ENCODE measurements around the gene RANGAP1.

RANGAP1 gene

GRCh38 chr22:41280854-41281253 is 5.1 kb downstream of the RANGAP1 start:
- no peak overlapping the region for H2AFZ ChIP-seq (ENCODE audit: low read depth)
- H3K4me1 ChIP-seq (ENCODE audit: low read depth, poor library complexity, severe bottlenecking), result peaks cover 9% of the 10 kb centered on the region
- H3K9ac ChIP-seq, result no peak overlapping the region
- H3K36me3 ChIP-seq (ENCODE audit: insufficient read depth), result peaks cover 16% of the 10 kb centered on the region
- TF ChIP-seq CTCF (conservative IDR thresholded peaks at IDR 0.05; ENCODE audit: low read depth, low read length), result no peak
- no peak overlapping the region for H3K27ac ChIP-seq
- no peaks in the 10 kb centered on the region for H3K27me3 ChIP-seq (ENCODE audit: insufficient read depth, low read depth)
- H4K20me1 ChIP-seq (ENCODE audit: insufficient read depth), result no peaks in the 10 kb centered on the region
- H3K4me3 ChIP-seq (IDR thresholded peaks at IDR 0.05; ENCODE audit: insufficient read depth, low read depth, low read length), result no peak overlapping the region
- no peak overlapping the region for H3K4me2 ChIP-seq
- peaks cover 45% of the 10 kb centered on the region for H3K79me2 ChIP-seq (ENCODE audit: insufficient read depth, low read depth)

- Histone ChIP-seq H3K36me3 (ENCODE audit: insufficient read depth) (peaks cover 16% of the 10 kb centered on the region), H3K27me3 (ENCODE audit: insufficient read depth, low read depth) (no peaks in the 10 kb centered on the region), H3K9ac (no peak overlapping the region), H3K4me2 (no peak overlapping the region), H3K4me3 (IDR thresholded peaks at IDR 0.05; ENCODE audit: insufficient read depth, low read depth, low read length) (no peak overlapping the region), H2AFZ (ENCODE audit: low read depth) (no peak overlapping the region), H3K79me2 (ENCODE audit: insufficient read depth, low read depth) (peaks cover 38% of the 10 kb centered on the region), H3K27ac (no peak overlapping the region), H3K4me1 (ENCODE audit: low read depth, poor library complexity, severe bottlenecking) (peaks cover 9% of the 10 kb centered on the region), H4K20me1 (ENCODE audit: insufficient read depth) (no peaks in the 10 kb centered on the region)
- no peak for TF ChIP-seq CTCF (conservative IDR thresholded peaks at IDR 0.05; ENCODE audit: low read depth, low read length)
Observed at GRCh38 chr22:41280065-41280464, 5.9 kb downstream of the RANGAP1 start.

GRCh38 chr22:41274856-41275255 is 11.1 kb downstream of the RANGAP1 start:
- H3K27me3 ChIP-seq (ENCODE audit: insufficient read depth, low read depth), result no peaks in the 10 kb centered on the region
- no peak for TF ChIP-seq CTCF (conservative IDR thresholded peaks at IDR 0.05; ENCODE audit: low read depth, low read length)
- no peak overlapping the region for H3K4me2 ChIP-seq
- peaks cover 7% of the 10 kb centered on the region for H3K36me3 ChIP-seq (ENCODE audit: insufficient read depth)
- no peak overlapping the region for H3K27ac ChIP-seq
- H3K4me1 ChIP-seq (ENCODE audit: low read depth, poor library complexity, severe bottlenecking), result no peaks in the 10 kb centered on the region
- H3K9ac ChIP-seq, result no peak overlapping the region
- H4K20me1 ChIP-seq (ENCODE audit: insufficient read depth), result no peaks in the 10 kb centered on the region
- H2AFZ ChIP-seq (ENCODE audit: low read depth), result no peak overlapping the region
- peaks cover 8% of the 10 kb centered on the region; the same call in 1 of the 2 replicates for H3K79me2 ChIP-seq (ENCODE audit: insufficient read depth, low read depth)
- no peak overlapping the region for H3K4me3 ChIP-seq (IDR thresholded peaks at IDR 0.05; ENCODE audit: insufficient read depth, low read depth, low read length)

DNA sequence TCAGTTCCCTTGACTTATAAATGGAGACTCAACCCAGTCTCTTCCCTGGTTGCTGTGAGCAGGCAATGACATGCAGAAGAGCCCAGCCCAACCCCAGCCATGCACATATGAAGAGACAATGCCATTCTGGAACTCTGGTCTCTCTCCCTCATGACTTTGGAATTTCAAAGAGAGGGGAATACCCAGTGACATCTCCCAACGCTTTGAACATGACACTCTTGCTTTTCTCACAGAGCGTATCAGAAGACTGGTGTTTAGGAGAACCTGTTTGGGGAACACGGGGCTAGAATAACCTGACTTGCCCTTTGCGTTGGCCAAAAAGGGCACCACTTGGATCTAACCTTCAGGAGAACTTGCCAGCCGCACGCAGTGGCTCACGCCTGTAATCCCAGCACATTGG is 12.9 kb downstream of the RANGAP1 start:
- H3K4me3 ChIP-seq (IDR thresholded peaks at IDR 0.05; ENCODE audit: insufficient read depth, low read depth, low read length), result no peak overlapping the region
- peaks cover 8% of the 10 kb centered on the region; the same call in 1 of the 2 replicates for H3K79me2 ChIP-seq (ENCODE audit: insufficient read depth, low read depth)
- no peak for TF ChIP-seq CTCF (conservative IDR thresholded peaks at IDR 0.05; ENCODE audit: low read depth, low read length)
- H3K4me1 ChIP-seq (ENCODE audit: low read depth, poor library complexity, severe bottlenecking), result no peaks in the 10 kb centered on the region
- no peak overlapping the region for H3K9ac ChIP-seq
- peaks cover 5% of the 10 kb centered on the region; the same call in 1 of the 2 replicates for H3K36me3 ChIP-seq (ENCODE audit: insufficient read depth)
- H3K27ac ChIP-seq, result no peak overlapping the region
- H4K20me1 ChIP-seq (ENCODE audit: insufficient read depth), result no peaks in the 10 kb centered on the region
- no peak overlapping the region for H2AFZ ChIP-seq (ENCODE audit: low read depth)
- no peaks in the 10 kb centered on the region for H3K27me3 ChIP-seq (ENCODE audit: insufficient read depth, low read depth)
- H3K4me2 ChIP-seq, result no peak overlapping the region

All from KMS-11 (cell line).